Fibroblast of lung (primary cell): ENCODE measurements around the gene COL24A1.

ENCODE experiments used
- EZH2 ChIP-seq: IDR thresholded peaks from 2 replicates; pipeline ENCODE4 v1.5.1; 2012; ENCODE audit warnings: low read length, control low read depth, mild to moderate bottlenecking; ENCODE audit errors: missing control alignments
- TF ChIP-seq, protein P1 (sequence below), 2 donors: IDR thresholded peaks in 1 of 2; conservative IDR thresholded peaks in 1 of 2; 1 replicate in 1 of 2; 2 replicates in 1 of 2; pipeline ENCODE4 v1.5.1; 2011 to 2012; ENCODE audit warnings: low read length in 2 of 2, control low read depth in 1 of 2, inconsistent platforms in 1 of 2, low read depth in 1 of 2, mild to moderate bottlenecking in 1 of 2

DNA sequence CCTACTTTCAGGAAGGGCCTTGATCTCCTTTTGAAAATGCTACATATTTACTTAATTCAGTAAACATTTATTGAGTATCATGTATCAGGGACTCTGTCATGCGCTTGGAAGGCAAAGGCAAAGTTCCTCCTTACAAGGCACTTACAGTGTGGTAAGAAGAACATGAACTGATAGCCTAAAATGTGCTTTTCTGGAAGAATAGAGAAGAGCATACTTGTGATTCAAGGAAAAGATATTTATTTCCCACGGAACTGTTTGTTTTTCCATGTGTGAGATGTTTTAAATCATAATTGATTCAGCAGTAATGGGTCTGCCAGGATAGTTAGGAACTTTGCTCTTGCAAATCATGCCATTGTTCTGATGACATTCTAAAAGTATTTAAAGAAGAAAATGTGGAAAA, 338.2 kb downstream of the COL24A1 start:
- TF ChIP-seq, protein P1, sequence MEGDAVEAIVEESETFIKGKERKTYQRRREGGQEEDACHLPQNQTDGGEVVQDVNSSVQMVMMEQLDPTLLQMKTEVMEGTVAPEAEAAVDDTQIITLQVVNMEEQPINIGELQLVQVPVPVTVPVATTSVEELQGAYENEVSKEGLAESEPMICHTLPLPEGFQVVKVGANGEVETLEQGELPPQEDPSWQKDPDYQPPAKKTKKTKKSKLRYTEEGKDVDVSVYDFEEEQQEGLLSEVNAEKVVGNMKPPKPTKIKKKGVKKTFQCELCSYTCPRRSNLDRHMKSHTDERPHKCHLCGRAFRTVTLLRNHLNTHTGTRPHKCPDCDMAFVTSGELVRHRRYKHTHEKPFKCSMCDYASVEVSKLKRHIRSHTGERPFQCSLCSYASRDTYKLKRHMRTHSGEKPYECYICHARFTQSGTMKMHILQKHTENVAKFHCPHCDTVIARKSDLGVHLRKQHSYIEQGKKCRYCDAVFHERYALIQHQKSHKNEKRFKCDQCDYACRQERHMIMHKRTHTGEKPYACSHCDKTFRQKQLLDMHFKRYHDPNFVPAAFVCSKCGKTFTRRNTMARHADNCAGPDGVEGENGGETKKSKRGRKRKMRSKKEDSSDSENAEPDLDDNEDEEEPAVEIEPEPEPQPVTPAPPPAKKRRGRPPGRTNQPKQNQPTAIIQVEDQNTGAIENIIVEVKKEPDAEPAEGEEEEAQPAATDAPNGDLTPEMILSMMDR (conservative IDR thresholded peaks at IDR 0.05 in 1 of 2, IDR thresholded peaks at IDR 0.05 in 1 of 2; ENCODE audit: low read depth in 1 of 2, low read length in 2 of 2), result no peak
- no peak for TF ChIP-seq EZH2
